ENCODE measurements around the gene CNTLN.
"Not testable (repeated sequence)": the region's sequence is repeated elsewhere in the genome, so short reads cannot be mapped to it uniquely, and the experiment has no call there.

Gene CNTLN

DNA sequence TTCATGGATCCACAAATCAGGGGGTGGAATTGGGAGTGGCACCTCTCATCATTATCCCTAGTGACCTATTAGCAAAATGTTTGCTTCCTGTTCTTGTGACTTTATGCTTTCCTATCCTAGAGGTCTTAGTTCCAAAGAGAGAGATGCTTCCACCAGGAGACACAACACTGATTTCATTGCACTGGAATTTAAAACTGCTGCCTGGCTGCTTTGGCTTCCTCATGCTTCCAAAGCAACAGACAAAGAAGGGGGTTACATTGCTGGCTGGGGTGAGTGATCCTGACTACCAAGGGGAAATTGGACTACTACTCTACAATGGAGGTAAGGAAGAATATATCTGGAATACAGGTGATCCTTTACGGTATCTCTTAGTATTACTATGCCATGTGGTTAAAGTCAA is 374.9 kb downstream of the CNTLN start:
- DNase-seq (ENCODE audit: low spot score), result no peak

- DNase-seq (ENCODE audit: low spot score), result no peak
Observed at GRCh38 chr9:17519761-17520160, 384.9 kb downstream of the CNTLN start.

- DNase-seq (ENCODE audit: low spot score), result peak; percentile 38
Observed at GRCh38 chr9:17520268-17521064, 385.6 kb downstream of the CNTLN start.

- no peak for DNase-seq (ENCODE audit: low spot score)
Observed at GRCh38 chr9:17521100-17521855, 386.4 kb downstream of the CNTLN start.

- DNase-seq (ENCODE audit: low spot score), result not testable (repeated sequence)
Observed at GRCh38 chr9:17526726-17527125, 391.9 kb downstream of the CNTLN start.

- no peak for DNase-seq (ENCODE audit: low spot score)
Observed at GRCh38 chr9:17528859-17529258, 394.0 kb downstream of the CNTLN start.

- peak; percentile 38 for DNase-seq (ENCODE audit: low spot score)
Observed at GRCh38 chr9:17531642-17532254, 396.9 kb downstream of the CNTLN start.

GRCh38 chr9:17532461-17532860 is 397.6 kb downstream of the CNTLN start:
- no peak for DNase-seq (ENCODE audit: low spot score)

GRCh38 chr9:17535176-17535575 is 400.3 kb downstream of the CNTLN start:
- no peak for DNase-seq (ENCODE audit: low spot score)

- no peak for DNase-seq (ENCODE audit: low spot score)
Observed at GRCh38 chr9:17536027-17536426, 401.2 kb downstream of the CNTLN start.

DNA sequence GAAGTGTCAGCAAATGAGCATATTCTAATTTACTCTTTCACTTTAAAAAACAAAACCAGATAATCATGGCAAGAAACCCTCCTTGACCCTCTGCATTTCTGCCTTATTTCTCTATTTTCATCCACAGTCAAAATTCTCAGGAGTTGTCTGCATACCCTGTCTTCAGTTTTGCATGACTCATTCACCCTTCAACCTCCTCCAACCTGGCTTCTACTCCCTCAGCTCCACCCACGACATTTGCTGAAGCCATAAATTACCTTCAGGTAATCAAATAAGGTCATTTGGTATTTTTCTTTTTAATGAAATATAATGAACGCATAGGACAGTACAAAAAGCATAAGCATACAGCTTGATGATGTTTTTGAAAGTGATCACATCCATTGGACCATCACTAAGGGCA is 416.2 kb downstream of the CNTLN start:
- DNase-seq (ENCODE audit: low spot score), result no peak

Measured in iPS-NIHi11 (cell line).